Measurements from ENCODE around the gene DDN. TPM values are rescaled to one million over a fixed set of nuclear protein-coding genes. Genes with fewer than 3 reads are reported as not detected.

Gene DDN
- 0.19 and 0.65 TPM in 2 replicates for total RNA-seq

DNA sequence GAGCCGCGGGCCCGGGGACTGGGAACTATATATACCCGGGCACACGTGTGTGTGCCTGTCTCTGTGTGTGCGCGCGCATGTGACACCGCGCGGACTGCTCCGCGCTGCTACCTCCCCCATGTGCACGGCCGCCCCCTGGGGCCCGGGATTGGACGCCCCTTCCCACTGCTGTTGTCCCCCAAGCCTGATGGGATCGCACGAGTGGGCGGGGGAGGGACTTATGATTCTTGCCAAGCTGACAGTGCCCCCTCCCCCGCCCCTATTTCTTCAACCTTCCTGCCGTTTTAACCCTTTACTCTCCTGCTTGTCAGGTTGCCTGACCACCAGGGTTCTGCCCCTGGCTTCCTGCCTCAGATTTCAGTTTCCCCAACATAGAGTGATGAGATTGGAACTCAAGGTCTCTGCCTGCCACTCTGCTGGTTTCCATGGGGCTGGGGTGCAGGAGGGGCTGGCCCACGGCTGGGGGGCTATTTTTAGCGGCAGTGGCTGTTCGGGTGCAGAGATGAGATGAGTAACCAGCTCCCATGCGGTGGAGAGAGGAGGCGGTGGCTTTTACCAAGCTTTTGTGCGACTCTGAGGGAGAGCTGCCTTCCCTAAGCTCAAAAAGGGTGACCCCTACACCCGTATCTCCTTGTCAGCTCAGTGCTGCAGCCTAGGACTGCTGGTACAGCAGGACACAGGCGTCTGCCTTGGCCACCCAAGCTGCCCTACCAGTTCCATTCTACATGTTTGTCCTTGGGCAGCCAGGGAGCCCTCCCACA, at the start of gene DDN:
TSS of gene DDN (minus strand) at position 5 of the 761 bp plus-strand sequence. CDS start 88 bp downstream, outside the sequence.

DNA sequence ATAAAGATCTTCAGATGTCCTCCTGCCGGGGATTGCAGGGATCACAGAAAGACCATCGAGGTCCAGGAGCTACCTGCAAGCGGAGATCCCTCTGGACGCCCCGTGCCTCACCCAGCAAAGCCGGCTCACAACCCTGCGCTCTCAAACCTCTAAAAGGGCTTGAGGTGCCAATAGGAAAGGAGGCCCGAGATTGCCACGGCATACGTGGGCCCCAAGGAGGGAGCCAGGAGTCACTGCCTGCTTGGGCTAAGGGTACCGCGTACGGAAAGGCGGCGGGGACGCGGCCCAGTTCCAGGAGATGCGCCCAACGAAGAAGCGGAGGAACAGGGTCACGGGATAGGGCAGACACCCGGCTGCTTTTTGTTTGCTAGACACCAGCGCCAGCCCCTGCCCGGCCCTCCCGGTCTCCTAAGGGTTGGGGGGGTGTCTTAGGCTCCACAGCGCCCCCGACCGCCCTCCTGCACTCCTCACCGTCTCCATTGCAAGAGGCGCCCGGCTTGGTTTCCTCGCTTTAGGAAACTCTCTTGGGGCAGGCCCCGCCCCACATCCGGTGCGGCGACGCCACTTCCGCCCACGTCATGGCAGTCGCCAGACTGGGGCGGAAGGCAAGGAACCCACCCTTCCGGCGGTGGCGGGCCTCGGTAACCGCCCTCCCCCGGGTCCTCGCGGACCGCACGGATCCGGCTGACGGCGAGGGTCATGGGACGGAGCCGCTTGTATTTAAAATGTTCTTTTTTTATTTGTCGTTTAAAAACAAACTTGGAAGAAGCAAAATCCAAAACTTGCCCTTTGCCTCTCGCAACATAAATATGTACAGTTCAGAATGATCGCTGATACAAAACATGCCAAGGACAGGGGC, 19.3 kb upstream of the DDN start, which contains the start of gene PRKAG1:
TSS of gene PRKAG1 (minus strand) at position 516 of the 859 bp plus-strand sequence. CDS start at position 480, 36 bp downstream.

DNA sequence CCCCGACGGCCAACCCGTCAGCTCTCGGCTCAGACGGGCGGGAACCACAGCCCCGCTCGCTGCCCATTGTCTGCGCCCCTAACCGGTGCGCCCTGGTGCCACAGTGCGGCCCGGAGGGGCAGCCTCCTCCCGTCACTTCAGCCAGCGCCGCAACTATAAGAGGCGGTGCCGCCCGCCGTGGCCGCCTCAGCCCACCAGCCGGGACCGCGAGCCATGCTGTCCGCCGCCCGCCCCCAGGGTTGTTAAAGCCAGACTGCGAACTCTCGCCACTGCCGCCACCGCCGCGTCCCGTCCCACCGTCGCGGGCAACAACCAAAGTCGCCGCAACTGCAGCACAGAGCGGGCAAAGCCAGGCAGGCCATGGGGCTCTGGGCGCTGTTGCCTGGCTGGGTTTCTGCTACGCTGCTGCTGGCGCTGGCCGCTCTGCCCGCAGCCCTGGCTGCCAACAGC, 20.9 kb downstream of the DDN start, which contains the start of gene WNT1:
TSS of gene WNT1 (plus strand) at position 32 of the 450 bp plus-strand sequence. CDS start at position 361, 329 bp downstream.

DNA sequence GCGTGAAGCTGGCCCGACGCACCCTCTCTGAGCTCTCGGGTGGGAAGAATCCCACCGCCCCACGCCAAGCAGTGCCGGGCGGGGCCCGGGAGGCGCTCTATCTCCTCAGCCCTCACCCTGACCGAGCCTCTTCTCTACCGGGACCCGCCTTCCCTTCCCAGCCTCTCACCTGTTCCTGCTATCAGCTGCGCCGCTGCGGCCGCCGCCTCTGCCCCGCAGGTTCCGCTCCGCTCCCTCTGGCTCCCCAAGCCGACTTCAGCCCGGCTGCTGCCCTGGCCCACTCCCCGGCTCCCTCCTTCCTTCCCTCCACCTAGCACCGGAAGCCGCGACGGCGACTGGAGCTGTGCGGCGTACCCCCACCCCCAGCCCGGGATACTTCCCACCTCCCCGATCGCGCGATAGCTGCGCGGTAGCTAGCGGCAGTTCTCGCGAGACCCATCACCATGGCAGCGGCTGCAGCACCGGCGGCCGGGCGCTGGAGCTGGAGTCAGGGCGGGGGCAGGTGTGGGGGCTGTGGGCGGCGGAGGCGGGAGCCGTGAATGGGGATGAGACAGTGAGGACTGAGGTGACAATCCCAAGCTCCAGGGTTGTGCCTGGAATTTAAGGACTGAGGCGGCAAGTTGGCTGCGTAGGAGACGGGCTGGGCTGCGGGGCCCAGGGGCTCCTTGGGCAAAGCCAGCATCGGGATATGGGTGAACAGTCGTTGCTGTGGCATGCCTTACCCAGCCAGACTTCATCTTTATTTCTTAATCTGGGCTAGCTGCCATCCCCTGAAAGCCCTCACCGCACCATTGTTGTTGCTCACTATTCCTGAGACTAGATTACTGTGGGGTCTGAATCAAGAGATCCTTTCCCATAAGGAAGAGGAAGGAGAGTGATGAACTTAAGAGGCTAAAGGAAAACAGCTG, 41.8 kb downstream of the DDN start, which contains the start of gene ARF3:
TSS of gene ARF3 (minus strand) at position 347 of the 908 bp plus-strand sequence. CDS start 16,392 bp downstream, outside the sequence.

Small RNA genes within 50 kb of the gene (small RNA-seq; reads per million reads assigned to genes)
- gene RNU6-940P, result not detected

Other genes starting within 250 kb of the DDN start
- gene ADCY6, start 210.3 kb downstream of the DDN start, total RNA-seq, result 30.6 and 40.2 TPM in 2 replicates
- 26.1 and 34.0 TPM in 2 replicates for gene CACNB3, start 180.9 kb downstream of the DDN start, total RNA-seq
- 51.7 and 63.4 TPM in 2 replicates for gene DDX23, start 147.2 kb downstream of the DDN start, total RNA-seq
- gene RND1, start 133.5 kb downstream of the DDN start, total RNA-seq, result 3.9 TPM in 2 replicates
- 19.1 and 23.8 TPM in 2 replicates for gene FKBP11, start 73.9 kb downstream of the DDN start, total RNA-seq
- gene ARF3, start 41.9 kb downstream of the DDN start, total RNA-seq, result 83.0 and 115 TPM in 2 replicates
- 0.10 and 0.33 TPM in 2 replicates for gene WNT10B, start 27.6 kb downstream of the DDN start, total RNA-seq
- not detected in 2 replicates for gene WNT1, start 21.1 kb downstream of the DDN start, total RNA-seq
- gene PRKAG1, start 19.4 kb upstream of the DDN start, total RNA-seq, result 58.9 and 74.1 TPM in 2 replicates
- gene KMT2D, start 61.4 kb upstream of the DDN start, total RNA-seq, result 45.7 and 68.0 TPM in 2 replicates
- 0.33 and 1.3 TPM in 2 replicates for gene RHEBL1, start 70.6 kb upstream of the DDN start, total RNA-seq
- gene DHH, start 95.4 kb upstream of the DDN start, total RNA-seq, result 1.9 and 2.3 TPM in 2 replicates
- 72.9 and 91.5 TPM in 2 replicates for gene LMBR1L, start 111.5 kb upstream of the DDN start, total RNA-seq
- 1,955 and 2,646 TPM in 2 replicates for gene TUBA1B, start 132.0 kb upstream of the DDN start, total RNA-seq
- 1,351 and 1,541 TPM in 2 replicates for gene TUBA1A, start 189.7 kb upstream of the DDN start, total RNA-seq